HepG2 (cell line): ENCODE data around the gene FRMD3. TPM values are rescaled to one million over a fixed set of nuclear protein-coding genes. Genes with fewer than 3 reads are reported as not detected.

Experiments
- ATAC-seq: fragments of 200-7000 bp; cut with Tn5 transposase; 3 replicates; pipeline ENCODE4 v1.9.1; 2020; ENCODE audit warnings: mild to moderate bottlenecking, moderate library complexity
- BruUV-seq: library from RNA; stranded (reverse); fragments of 400-500 nt; replicated peaks from 2 replicates; lab custom pipeline; 2021; lab: Mats Ljungman, UMichigan
- CTCF ChIA-PET: fragments of 300-600 bp; formaldehyde crosslinking; extraction: SDS; loops from one replicate; lab custom pipeline; 2021; ENCODE audit warnings: low total read pairs, inconsistent platforms, low intra/inter-chr PET ratio; lab: Yijun Ruan, JAX
- POLR2A ChIA-PET: fragments of 350-600 bp; sonication (Branson Sonifier 250); formaldehyde crosslinking; loops from one replicate; lab custom pipeline; 2020; ENCODE audit warnings: antibody characterized with exemption, inconsistent platforms; lab: Yijun Ruan, JAX
- DNase-seq: peaks from one replicate; pipeline ENCODE4 v3.0.0-alpha.2; 2015; ENCODE audit warnings: low spot score
- FAIRE-seq: peaks from 3 replicates; lab custom pipeline; 2011; peaks lifted over from hg19 to GRCh38; lab: Jason Lieb, UNC
- H2AFZ ChIP-seq: one replicate; pipeline ENCODE4 v1.6.1; 2011; ENCODE audit warnings: low read length, inconsistent platforms
- H3K27ac ChIP-seq: fragments of 300-600 bp; 3 replicates; pipeline ENCODE4 v1.8.0; 2011; ENCODE audit warnings: mixed run types, mild to moderate bottlenecking, mixed read lengths, low read length, inconsistent platforms; ENCODE audit not compliant: insufficient read depth; ENCODE audit errors: extremely low read length
- H3K27me3 ChIP-seq, 2 experiments: fragments of 200-600 bp in 1 of 2; 2 replicates in 1 of 2; 3 replicates in 1 of 2; pipeline versions ENCODE4 v1.6.0 to v1.8.0; 2011; ENCODE audit warnings: low read length in 2 of 2, mild to moderate bottlenecking in 2 of 2, moderate library complexity in 2 of 2, inconsistent platforms in 1 of 2; ENCODE audit not compliant: insufficient read depth in 2 of 2, control insufficient read depth in 1 of 2
- H3K36me3 ChIP-seq, 2 experiments: fragments of 200-600 bp in 1 of 2; replicated peaks in 1 of 2; 2 replicates in 1 of 2; 3 replicates in 1 of 2; pipeline versions ENCODE4 v1.5.1 to v1.8.0; 2011; ENCODE audit warnings: low read length in 2 of 2, inconsistent platforms in 1 of 2; ENCODE audit not compliant: insufficient read depth in 2 of 2, control insufficient read depth in 1 of 2
- H3K4me1 ChIP-seq: 2 replicates; pipeline ENCODE4 v1.5.1; 2012; ENCODE audit warnings: low read length, inconsistent platforms; ENCODE audit not compliant: insufficient read depth
- H3K4me2 ChIP-seq: 2 replicates; pipeline ENCODE4 v1.6.0; 2011; ENCODE audit warnings: low read depth, low read length, inconsistent platforms
- H3K4me3 ChIP-seq, 3 experiments: fragments of 200-600 bp in 1 of 3; sonication (generic), shearing (Covaris generic) in 1 of 3; replicated peaks in 1 of 3; 2 replicates each; pipeline ENCODE4 v1.5.1; 2011 to 2016; ENCODE audit warnings: low read length in 3 of 3, inconsistent platforms in 2 of 3, low read depth in 2 of 3, mild to moderate bottlenecking in 2 of 3, control low read depth in 1 of 3, mixed read lengths in 1 of 3; ENCODE audit not compliant: insufficient read depth in 1 of 3
- H3K79me2 ChIP-seq: one replicate; pipeline ENCODE4 v1.6.1; 2011; ENCODE audit warnings: low read length, inconsistent platforms; ENCODE audit not compliant: insufficient read depth
- H3K9ac ChIP-seq: 2 replicates; pipeline ENCODE4 v1.6.0; 2011; ENCODE audit warnings: mild to moderate bottlenecking, low read depth, low read length, inconsistent platforms; ENCODE audit not compliant: insufficient read depth
- H3K9me3 ChIP-seq: 2 replicates; pipeline ENCODE4 v1.5.1; 2012; ENCODE audit warnings: mild to moderate bottlenecking, low read length
- H4K20me1 ChIP-seq: 2 replicates; pipeline ENCODE4 v1.6.0; 2011; ENCODE audit warnings: inconsistent platforms, mild to moderate bottlenecking, low read length, moderate library complexity; ENCODE audit not compliant: insufficient read depth
- ATM ChIP-seq: fragments of 450-650 bp; IDR thresholded peaks from 2 replicates; pipeline ENCODE4 v1.7.1; 2017; ENCODE audit warnings: mild to moderate bottlenecking, borderline replicate concordance
- CCDC6 ChIP-seq: sonication (generic); formaldehyde crosslinking; IDR thresholded peaks from 2 replicates; pipeline ENCODE4 v1.8.1; 2022; ENCODE audit warnings: mild to moderate bottlenecking, missing genetic modification reagents, moderate library complexity
- EEA1 ChIP-seq: sonication (generic); formaldehyde crosslinking; IDR thresholded peaks from 2 replicates; pipeline ENCODE4 v1.5.1; 2020; ENCODE audit warnings: mild to moderate bottlenecking, missing genetic modification reagents, borderline replicate concordance
- FOXK1 ChIP-seq: sonication (generic); formaldehyde crosslinking; IDR thresholded peaks from 2 replicates; pipeline ENCODE4 v1.4.0; 2020; ENCODE audit warnings: low read depth, missing genetic modification reagents, borderline replicate concordance
- GATAD2A ChIP-seq: IDR thresholded peaks from 2 replicates; pipeline ENCODE4 v1.6.1; 2016
- HNRNPH1 ChIP-seq: fragments of 200-400 bp; formaldehyde crosslinking; optimal IDR thresholded peaks from 2 replicates; pipeline ENCODE3; 2017; ENCODE audit warnings: mild to moderate bottlenecking, low read depth, low read length
- HOXA5 ChIP-seq: sonication (generic); formaldehyde crosslinking; IDR thresholded peaks from 2 replicates; pipeline ENCODE4 v1.4.0; 2020; ENCODE audit warnings: missing genetic modification reagents
- KLF15 ChIP-seq: sonication (generic); formaldehyde crosslinking; IDR thresholded peaks from 2 replicates; pipeline ENCODE4 v1.8.1; 2023; ENCODE audit warnings: borderline replicate concordance, mild to moderate bottlenecking, inconsistent platforms, missing genetic modification reagents, mixed read lengths
- NCOR1 ChIP-seq: fragments of 200-600 bp; sonication (generic); IDR thresholded peaks from 2 replicates; pipeline ENCODE4 v1.7.0; 2017; ENCODE audit warnings: antibody characterized with exemption, low read length, borderline replicate concordance
- NFAT5 ChIP-seq: sonication (generic); formaldehyde crosslinking; IDR thresholded peaks from 2 replicates; pipeline ENCODE4 v1.4.0; 2020; ENCODE audit warnings: missing genetic modification reagents
- SMYD3 ChIP-seq: sonication (generic); formaldehyde crosslinking; IDR thresholded peaks from 2 replicates; pipeline ENCODE4 v1.8.1; 2023; ENCODE audit warnings: mild to moderate bottlenecking, missing genetic modification reagents
- STAG1 ChIP-seq: sonication (generic); formaldehyde crosslinking; IDR thresholded peaks from 2 replicates; pipeline ENCODE4 v1.4.0; 2020; ENCODE audit warnings: missing genetic modification reagents
- THAP7 ChIP-seq: sonication (generic); formaldehyde crosslinking; IDR thresholded peaks from 2 replicates; pipeline ENCODE4 v1.8.1; 2023; ENCODE audit warnings: mild to moderate bottlenecking, missing genetic modification reagents
- XBP1 ChIP-seq: sonication (generic); formaldehyde crosslinking; IDR thresholded peaks from 2 replicates; pipeline ENCODE4 v1.5.0; 2020; ENCODE audit warnings: missing genetic modification reagents
- ZNF136 ChIP-seq: sonication (generic); formaldehyde crosslinking; IDR thresholded peaks from 2 replicates; pipeline ENCODE4 v1.8.1; 2022; ENCODE audit warnings: low read depth, mild to moderate bottlenecking, moderate library complexity, missing genetic modification reagents
- ZNF260 ChIP-seq: sonication (generic); formaldehyde crosslinking; IDR thresholded peaks from 2 replicates; pipeline ENCODE4 v1.4.0; 2020; ENCODE audit warnings: missing genetic modification reagents, low read depth, mild to moderate bottlenecking, borderline replicate concordance
- ZNF44 ChIP-seq: sonication (generic); formaldehyde crosslinking; IDR thresholded peaks from 2 replicates; pipeline ENCODE4 v1.5.1; 2020; ENCODE audit warnings: mild to moderate bottlenecking, missing genetic modification reagents
- ZNF569 ChIP-seq: sonication (generic); formaldehyde crosslinking; IDR thresholded peaks from 2 replicates; pipeline ENCODE4 v1.5.0; 2020; ENCODE audit warnings: mild to moderate bottlenecking, missing genetic modification reagents, moderate library complexity, borderline replicate concordance
- ZNF598 ChIP-seq: sonication (generic); formaldehyde crosslinking; IDR thresholded peaks from 2 replicates; pipeline ENCODE4 v1.5.1; 2020; ENCODE audit warnings: mild to moderate bottlenecking, missing genetic modification reagents, borderline replicate concordance
- ZNF780A ChIP-seq: sonication (generic); formaldehyde crosslinking; IDR thresholded peaks from 2 replicates; pipeline ENCODE4 v1.8.0; 2022; ENCODE audit warnings: mild to moderate bottlenecking, missing genetic modification reagents, moderate library complexity
- WGBS: methylation state at CpG from one replicate; pipeline ENCODE4 v1.1.6; 2017; ENCODE audit warnings: low lambda C conversion rate; 5-methylcytosine and 5-hydroxymethylcytosine counted together
- in situ Hi-C: cut with HindIII; loops from 2 replicates; pipeline ENCODE4 v1.10.0; 2017; ENCODE audit warnings: low pct_unique_long_range_greater_than_20kb; ENCODE audit not compliant: extremely low pct_ligation_motif_present
- intact Hi-C: fragments of 100-400 bp; cut with micrococcal nuclease; formaldehyde crosslinking; loops from one replicate; pipeline ENCODE4 v1.10.0; 2022; ENCODE audit not compliant: unreplicated experiment
- polyA plus RNA-seq, 8 experiments: library from polyadenylated mRNA; depleted of rRNA in 3 of 8; stranded (reverse) in 7 of 8; unstranded in 1 of 8; fragments of >200 nt; fragmentation: Illumina TruSeq in 4 of 8; extraction: Trizol in 4 of 8; gene quantifications; 2 replicates each; pipeline versions ENCODE4 v1.2.1 to v1.2.3, GENCODE V29; 2011 to 2016; ENCODE audit warnings: low read depth in 4 of 8, missing spikeins in 1 of 8, mixed read lengths in 1 of 8; ENCODE audit not compliant: insufficient read depth in 1 of 8
- total RNA-seq, 5 experiments: library from RNA; depleted of rRNA; stranded (reverse); fragments of >200 nt; fragmentation: Illumina TruSeq; extraction: Trizol; gene quantifications; 2 replicates each; pipeline ENCODE4 v1.2.3, GENCODE V29; 2016; ENCODE audit warnings: low read depth in 1 of 5

The FRMD3 gene
- total and polyA plus RNA-seq, 2 of the 13 experiments (the other 11 are each of a cell fraction or from before 2014, with no cell fraction given) = 3.2 to 7.7 TPM

- no peak overlapping the region for H3K9ac ChIP-seq
- CTCF ChIA-PET = no interaction called here
- intact Hi-C loops = no loop called here
- ATAC-seq (no peak), FAIRE-seq (no peak)
- WGBS = 88% methylated on average over 7 of the region's 7 CpGs
- in situ Hi-C loops = no loop called here
- H3K4me2 ChIP-seq = no peak overlapping the region
- no peak overlapping the region for H3K27ac ChIP-seq
- H3K9me3 ChIP-seq = no peaks in the 10 kb centered on the region
- H4K20me1 ChIP-seq = no peaks in the 10 kb centered on the region
- no peaks in the 10 kb centered on the region; a peak in 1 of 5 replicates for H3K36me3 ChIP-seq
- no peak overlapping the region for H2AFZ ChIP-seq
- POLR2A ChIA-PET = no interaction called here
- BruUV-seq = no TSS peak
- no peaks in the 10 kb centered on the region for H3K27me3 ChIP-seq
- H3K79me2 ChIP-seq = no peaks in the 10 kb centered on the region
- H3K4me1 ChIP-seq = no peaks in the 10 kb centered on the region
- H3K4me3 ChIP-seq = no peak overlapping the region
- no peak for TF ChIP-seq NCOR1
- no peak for TF ChIP-seq HOXA5 (CRISPR knock-in tag)
- TF ChIP-seq XBP1 (CRISPR knock-in tag) = no peak
- no peak for TF ChIP-seq SMYD3 (CRISPR knock-in tag)
- TF ChIP-seq CCDC6 = no peak
- TF ChIP-seq GATAD2A (CRISPR knock-in tag) = no peak
- no peak for TF ChIP-seq KLF15 (CRISPR knock-in tag)
- no peak for TF ChIP-seq STAG1 (CRISPR knock-in tag)
- no peak for TF ChIP-seq EEA1 (CRISPR knock-in tag)
- no peak for TF ChIP-seq ATM
- no peak for TF ChIP-seq THAP7 (CRISPR knock-in tag)
- no peak for TF ChIP-seq NFAT5 (CRISPR knock-in tag)
- TF ChIP-seq ZNF136 = no peak
- no peak for TF ChIP-seq ZNF569 (CRISPR knock-in tag)
- TF ChIP-seq FOXK1 (CRISPR knock-in tag) = no peak
- TF ChIP-seq ZNF44 (CRISPR knock-in tag) = no peak
- no peak for TF ChIP-seq ZNF260 (CRISPR knock-in tag)
- no peak for TF ChIP-seq ZNF780A (CRISPR knock-in tag)
- no peak for TF ChIP-seq ZNF598
- no peak for TF ChIP-seq HNRNPH1
- TF ChIP-seq, all 625 proteins: peak for 0
- DNase-seq = no peak
Observed at GRCh38 chr9:83281306-83282255, 256.6 kb downstream of the FRMD3 start.
